NCI-H1694 treated with DMSO at 0.1 percent for 48 hours (cell line): ENCODE data around the gene CYBA.

ENCODE experiments used
- DNase-seq: peaks from one replicate; lab custom pipeline; 2025; lab: John Stamatoyannopoulos, UW

The CYBA gene

DNA sequence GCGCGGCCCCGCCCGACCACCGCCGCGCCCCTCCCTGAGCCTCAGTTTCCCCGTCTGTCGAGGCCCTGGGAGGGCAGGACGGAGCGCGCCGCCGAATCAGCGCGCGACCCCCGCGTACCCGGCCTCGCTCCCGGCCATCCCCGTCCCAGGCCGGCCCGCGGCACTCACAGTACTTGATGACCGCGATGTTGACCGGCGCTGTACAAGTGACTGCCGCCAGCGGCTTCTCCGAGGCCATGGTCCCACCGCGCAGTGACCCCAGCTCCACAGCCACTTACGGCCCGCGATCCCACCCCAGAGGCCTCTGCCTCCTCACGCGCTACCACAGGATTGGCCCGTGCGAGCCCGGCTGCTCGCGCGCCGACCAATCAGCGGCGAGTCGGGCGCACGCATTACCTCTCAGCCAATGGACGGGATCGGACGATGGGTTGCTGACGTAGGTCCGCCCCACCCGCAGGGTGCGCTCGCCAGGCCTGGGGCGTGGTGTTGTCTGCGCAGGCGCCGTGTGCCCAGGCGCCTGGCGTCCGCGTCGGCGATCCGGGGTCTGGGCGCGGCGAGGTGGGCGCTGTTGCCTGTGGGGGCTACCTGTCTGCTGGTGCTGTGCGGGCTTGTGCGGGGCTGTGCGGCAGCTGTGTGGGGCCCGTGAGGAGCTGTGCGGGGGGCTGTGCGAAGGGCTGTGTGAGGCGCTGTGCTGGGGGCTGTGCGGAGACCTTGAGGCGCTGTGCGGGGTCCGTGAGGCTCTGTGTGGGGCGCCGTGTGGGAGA lies 12.2 kb upstream of the CYBA start, which contains the start of gene MVD:
MVD (minus strand) TSS at position 249 of the 764 bp plus-strand sequence; CDS start at position 238, 11 bp downstream.
- DNase-seq: peak; percentile 90

DNA sequence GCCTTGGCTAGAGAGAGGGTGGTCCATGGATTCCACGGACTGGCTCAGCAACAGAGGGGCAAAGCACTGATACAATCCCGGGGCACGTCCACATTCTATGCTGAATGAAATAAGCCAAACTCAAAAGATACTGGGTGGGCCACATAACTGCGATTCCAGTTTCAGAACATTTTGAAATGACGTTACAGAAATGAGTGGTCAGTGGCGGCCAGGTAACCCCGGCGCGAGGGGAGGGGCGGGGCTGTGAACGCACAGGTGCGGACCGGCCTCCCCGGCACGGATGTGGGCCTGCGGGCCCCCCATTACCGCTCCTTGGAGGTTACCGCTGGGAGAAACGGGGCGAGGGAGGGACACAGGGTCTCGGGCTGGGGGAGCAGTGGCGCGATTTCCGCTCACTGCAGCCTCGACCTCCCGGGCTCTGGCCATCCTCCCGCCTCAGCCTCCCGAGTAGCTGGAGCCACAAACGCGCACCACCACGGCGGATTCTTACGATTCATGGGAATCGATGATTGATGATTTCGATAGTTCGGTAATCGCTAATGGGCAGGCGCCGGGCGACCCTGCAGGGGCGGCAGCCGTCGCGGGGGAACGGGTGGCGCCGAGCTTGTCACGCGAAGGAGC lies 11.5 kb upstream of the CYBA start:
- DNase-seq: no peak

DNA sequence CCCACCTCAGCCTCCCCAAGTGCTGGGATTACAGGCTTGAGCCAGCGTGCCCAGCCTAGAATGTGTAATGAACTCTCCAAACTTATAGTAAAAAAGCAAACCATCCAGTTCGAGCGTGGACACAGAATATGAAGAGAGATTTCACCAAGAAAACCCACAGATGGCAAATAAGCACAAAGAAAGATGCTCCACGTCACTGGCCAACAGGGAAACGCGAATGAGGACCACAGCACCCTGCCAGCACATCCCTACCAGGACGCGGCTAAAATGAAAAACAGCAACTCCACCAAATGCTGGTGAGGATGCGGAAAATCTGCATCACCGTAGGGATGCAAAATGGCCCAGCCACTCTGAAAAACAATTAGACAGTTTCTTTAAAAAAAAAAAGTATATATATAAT lies 10.6 kb upstream of the CYBA start:
- DNase-seq: no peak

DNA sequence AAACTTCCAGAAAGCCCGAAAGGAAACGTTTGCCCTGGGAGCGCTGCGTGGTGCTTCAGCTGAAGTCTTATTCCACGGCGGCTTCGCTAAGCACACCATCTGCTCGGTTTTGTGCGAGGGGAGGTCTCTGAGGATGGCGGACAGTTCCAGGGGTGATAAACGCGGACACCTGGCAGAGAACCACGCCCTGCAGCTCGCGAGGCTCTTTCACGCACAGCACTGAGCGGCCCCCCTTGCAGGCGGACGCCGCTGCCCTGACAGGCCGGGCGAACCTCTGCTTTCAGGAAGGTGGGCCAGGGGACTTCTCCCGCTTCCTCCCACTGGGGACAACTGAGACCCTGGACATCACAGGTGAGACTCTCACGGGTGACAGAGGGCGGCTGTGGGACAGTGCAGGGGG lies 8.3 kb upstream of the CYBA start:
- DNase-seq: no peak

DNA sequence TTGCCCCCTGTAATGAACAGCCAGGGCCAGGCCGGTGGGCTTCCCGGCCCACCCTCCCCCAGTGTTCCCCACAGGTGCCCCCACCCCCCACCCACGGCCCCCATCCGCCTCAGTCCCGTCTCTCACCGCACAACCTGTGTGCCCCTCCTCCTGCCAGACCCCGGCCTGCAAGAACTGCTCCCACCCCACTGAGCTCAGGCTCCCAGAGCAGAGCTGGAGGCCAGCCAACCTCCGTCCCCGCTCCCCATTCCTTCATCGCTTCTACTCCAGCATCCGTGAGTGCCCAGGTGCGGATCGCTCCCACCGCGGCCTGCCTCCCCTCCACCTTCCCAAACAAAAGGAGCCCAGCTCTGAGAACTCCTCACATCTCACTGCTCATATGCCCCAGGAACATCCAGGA lies 7.9 kb upstream of the CYBA start:
- DNase-seq: no peak

DNA sequence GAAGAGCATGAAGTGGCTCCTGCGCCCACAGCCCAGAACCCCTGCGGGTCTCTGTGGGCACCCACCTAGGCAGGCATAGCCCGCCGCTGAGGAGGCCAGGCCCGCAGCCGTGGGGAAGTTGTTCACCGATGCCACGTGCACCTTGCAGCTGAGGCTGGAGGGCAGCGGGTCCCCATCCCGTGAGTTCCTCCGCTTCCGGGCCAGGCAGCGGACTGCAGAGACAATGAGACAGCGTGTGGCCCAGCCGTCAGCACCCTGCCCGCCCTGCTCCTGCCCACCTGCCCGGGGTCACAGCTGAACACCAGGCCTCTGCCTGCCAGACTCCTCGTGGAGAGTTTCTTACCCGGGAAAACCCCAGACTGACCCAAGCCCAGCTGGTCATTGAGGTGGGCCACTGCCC lies 6.5 kb upstream of the CYBA start:
- DNase-seq: no peak

DNA sequence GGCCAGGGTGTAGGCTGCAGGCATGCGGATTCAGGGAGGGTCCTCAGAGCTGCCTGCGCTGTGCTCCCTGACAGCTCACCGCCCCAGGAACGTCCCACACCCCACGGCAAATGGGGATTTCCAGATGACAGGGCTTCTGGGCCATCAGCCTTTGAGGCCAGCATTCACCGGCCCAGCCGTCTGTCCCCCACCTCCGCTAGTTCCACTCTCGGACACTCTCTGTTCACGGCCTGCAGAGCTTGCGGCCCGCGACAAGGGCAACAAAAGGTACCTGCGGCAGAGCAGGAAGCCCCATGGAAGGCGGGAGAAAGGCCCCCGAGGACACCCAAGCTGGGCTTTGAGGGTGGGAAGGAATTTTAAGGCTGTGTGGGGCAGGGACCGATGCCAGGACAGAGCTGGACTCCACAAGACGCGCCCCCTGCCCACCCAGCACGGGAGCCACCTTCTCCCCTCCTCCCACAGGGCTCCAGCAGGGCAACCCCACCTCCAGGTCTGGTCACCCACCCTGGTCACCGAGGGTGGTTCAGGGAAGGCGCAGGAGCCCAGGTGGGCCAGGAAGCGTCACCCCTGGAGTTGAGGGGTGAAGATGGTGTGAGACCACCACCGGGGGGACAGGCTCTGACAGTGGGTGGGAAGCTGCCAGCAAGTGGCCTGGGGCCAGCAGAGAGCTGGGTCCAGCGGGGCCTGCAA lies 5.6 kb upstream of the CYBA start:
- DNase-seq: no peak

DNA sequence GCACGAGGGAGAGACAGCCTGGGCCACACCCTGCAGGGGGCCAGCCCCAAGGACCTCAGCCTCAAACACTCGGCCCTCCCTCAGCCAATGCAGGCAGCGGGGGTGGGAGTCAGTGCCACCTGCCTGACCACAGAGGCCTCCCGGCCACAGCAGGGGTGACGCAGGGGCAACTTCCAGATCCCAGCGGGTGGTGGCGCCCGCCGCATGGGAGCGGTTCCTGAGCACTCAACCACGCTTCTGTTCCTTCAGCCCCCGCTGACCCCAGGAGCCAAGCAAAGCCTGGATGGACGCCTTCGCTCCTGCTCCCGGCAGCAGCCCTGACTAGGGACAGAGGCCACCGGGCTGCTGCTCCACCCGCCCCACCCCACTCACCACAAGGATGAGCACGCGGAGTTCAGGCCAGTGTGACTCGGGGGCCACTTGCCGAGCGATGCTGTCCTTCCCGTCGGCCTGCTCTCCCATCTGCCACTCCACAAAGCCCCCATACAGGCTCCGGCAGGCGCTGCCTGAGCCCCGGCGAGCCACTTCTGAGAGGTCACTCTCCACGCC lies 5.0 kb upstream of the CYBA start:
- DNase-seq: no peak

DNA sequence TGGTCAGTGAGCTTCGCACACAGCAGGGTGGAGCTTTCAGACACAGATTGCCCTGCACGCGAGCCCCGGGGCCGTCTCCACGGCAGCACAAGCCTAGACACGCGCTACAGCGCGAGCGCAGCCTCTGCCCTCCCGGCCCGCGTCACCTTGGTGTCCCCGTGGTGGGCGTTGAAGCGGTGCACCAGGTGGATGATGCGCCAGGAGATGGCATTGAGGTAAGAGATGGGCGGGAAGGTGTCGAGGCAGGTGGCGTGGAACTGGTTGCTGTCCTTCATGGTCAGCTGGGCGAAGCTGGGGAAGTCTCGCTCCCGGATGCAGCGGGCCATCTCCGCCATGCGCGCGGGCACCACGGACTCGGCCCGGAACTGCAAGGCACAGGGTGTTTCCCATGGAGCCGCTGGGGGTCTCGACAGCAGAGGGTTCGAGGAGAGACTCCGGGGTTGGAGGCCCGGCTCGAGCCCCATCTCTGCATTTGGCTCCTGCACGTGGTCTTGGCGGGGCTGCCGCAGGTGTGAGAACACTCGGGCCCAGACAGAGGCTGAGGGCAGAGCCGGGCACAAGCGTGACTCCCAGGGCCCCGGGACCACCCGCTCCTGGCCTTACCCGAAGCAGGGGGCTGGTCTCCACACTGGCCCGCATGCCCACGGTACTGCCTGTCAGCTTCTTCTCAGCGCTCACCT lies 4.3 kb upstream of the CYBA start:
- DNase-seq: no peak

DNA sequence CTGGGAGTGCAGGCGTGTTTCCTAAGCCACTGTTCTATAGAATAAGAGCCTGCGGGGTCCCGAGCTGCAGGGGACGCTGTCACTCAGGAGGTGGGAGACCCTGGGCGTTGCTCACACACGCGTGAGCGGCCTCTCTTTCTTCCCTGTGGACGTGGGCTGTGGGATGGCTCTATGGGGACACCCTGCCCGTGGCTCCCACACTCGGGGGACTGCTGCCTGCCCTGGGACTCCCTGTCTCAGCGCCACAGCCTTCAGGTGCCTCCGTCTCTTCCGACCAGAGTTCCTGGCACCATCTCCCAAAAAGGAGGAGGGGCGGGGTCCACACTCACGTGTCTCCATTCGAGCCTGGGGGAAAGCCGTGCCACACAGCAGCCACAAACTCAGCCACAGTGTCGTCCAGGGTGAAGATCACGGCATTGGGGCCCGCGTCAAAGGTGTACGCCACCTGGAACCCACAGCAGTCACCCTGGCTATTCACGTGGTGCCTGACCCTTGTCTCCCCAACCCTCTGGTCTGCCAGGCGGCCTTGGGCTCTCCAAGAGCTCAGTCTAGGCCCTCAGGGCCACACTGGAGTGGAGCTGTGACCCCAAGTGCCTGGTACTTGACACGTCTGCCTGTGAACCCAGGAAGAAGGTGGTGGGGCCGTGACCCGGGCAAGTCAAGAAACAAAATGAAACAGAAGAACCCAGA lies 3.7 kb upstream of the CYBA start:
- no peak for DNase-seq

DNA sequence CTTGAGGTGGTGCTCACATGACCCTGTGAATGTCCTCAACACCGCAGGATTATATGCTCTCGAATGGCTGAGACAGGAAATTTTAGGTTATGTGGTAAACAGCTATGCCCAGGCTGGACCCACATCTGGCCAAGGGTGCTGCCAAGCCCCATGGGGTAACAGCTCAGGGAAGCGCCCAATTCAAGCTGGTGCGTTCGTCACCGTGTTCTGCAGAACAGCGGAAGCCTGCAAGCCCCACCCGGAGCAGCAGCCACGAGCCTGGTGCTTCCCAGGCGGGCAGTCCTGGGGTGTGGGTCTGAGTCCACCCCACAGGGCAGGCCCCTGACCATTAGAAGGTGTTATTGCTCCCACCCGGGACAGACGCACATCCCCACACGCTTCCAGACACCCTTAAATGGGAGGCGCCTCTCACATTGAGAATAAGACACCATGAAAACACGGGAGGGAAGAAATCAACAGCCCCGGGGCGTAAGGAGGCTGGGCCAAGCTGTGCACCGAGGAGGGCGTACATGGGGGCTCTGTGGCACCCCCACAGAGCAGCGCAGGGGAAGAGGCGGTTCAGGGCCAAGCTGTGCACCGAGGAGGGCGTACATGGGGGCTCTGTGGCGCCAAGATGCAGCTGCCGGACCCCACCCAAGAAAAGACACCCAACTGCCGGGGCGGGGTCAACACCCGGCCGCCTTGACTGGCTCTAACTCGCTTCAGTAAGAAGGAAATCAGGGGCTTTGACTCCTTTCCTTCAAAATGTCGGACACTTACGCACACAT lies 2.9 kb upstream of the CYBA start:
- DNase-seq: no peak

DNA sequence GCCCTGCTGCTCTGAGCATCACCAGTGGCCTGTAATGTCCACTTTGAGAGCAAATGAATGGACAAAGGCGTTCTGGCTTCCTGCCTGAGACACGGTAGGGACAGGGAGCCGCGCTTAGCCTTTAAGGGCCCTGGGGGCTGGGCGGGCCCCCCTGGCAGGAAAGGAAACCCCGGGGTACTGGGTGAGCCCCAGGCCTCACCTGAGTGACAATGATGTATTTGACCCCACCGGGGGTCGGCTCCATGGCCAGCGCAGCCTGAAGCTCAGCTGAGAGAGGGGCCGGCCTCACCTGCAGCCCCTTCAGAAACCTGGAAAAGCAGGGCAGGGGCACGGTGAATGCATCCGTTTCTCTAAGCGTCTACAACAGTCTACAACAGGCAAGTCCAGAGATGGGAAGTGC lies 2.2 kb upstream of the CYBA start:
- no peak for DNase-seq

DNA sequence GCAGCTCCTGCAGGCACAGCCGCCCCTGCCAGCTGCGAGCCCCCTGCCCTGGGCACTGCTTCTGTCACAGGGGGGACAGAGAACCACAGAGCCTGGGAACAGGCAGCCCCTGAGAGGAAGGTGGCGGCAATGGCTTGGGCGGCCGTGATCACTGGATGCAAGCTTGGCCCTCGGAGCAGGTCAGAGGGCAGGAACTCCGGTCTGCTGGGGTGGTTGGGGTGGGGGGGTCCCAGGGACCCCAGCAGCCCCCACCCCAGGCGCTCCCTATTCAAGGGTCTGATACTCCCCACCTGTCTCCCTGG lies 1.9 kb upstream of the CYBA start:
- DNase-seq: no peak

DNA sequence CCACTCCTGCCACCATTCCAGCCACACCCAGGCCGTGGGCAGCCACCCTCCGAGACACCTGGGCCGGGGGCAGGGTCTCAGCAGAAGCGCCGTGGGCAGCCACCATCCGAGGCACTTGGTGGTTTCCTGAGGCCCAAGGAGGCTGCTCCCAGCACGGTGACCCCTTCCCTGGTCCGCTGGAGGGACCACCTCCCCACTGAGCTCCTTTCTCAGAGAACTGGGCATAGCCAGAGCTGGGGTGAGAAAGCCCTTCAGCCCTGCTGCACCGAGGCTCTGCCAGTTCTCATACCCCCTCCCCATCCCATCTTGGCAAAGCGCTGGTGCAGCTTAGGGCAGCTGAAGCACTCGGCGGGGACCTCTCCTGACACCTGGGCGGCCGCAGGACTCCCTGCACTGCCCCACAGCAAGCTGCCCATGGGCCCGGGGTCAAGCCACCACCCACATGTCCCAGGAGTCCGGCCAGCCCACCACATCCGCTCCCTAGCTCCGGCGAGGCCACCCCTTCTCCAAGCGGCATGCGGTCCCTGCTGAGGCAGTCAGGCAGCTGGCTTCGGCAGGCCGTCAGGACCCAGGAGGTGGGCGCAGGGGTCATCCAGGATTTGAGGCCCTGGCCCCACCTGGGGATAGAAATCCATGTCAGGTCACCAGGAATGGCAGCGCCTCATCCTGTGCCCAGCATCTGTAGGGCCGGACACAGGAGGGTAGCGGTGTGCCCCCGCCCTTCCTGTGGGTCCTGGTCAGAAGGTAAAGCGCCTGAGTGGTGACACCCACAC lies 1.3 kb upstream of the CYBA start:
- DNase-seq: no peak

DNA sequence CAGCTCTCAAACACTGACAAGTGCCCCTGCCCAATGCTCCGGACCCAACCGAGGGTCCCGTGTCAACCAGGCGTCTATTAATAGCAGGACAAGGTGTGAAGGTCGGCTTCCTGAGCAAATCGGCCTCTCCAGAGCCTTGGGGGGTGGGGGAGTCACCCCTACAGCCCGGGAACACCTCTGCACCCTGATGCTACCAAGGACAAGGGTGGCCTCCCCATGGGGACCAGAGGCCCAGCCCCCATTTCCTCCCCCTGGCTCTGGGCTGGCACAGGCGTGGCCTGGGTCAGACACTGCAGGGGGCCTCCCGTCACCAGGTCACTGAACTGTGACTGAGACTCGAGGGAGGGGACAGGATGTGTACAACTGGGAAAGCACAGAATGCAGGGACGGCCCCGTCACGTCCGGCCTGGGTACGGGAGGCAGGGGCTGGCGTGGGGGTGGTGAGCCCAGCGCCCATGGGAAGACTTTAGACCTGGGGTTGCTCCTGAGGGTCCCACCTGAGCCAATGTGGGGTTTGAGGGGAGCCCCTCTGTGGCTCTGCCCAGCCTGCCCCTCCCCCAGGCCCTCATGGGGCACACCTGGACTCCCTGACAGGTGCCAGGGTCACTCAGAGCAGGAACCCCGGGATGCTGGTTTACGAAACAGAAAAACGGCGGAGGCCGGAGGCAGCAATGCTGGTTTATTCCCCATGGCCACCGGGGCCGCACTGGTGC lies 579 bp upstream of the CYBA start:
- no peak for DNase-seq

DNA sequence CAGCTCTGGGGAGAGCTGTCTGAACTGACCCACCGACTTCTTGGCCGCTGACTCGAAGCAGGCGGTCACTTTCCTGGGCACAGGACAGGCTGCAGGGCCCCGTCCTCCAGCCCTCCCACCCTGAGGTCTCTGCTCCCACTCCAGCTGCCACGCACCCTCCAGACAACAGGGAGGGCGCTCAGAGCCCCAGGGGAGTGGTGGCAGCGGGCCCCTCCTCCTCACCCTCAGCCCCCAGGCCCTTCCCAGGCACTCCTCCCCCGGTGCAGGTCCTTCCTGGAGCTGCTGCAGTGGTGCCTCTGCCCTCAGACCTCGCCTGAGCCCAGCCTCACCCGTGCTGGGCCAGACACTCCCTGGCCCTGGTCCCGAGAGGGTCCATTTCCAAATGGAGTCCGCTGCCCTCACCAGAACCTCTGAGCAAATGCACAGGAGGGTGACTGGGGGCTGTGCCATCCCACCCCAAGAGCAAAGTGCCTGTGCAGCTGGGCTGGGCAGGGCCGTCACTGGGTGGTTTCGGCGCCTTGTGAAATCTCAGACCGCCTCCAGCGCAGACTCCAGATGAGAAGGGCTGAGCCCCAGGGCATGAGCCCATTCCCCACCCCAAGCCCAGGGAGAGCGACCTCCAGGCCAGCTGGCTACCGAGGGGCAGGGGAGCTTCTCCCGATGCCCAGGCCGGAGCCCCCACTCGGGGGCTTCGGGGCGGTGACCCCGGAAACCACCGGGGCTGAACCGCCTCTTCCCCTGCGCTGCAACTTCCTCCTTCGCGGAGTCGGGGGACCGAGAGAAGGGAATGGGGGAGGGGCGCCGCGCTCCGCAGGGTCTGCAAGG lies 717 bp downstream of the CYBA start:
- no peak for DNase-seq

DNA sequence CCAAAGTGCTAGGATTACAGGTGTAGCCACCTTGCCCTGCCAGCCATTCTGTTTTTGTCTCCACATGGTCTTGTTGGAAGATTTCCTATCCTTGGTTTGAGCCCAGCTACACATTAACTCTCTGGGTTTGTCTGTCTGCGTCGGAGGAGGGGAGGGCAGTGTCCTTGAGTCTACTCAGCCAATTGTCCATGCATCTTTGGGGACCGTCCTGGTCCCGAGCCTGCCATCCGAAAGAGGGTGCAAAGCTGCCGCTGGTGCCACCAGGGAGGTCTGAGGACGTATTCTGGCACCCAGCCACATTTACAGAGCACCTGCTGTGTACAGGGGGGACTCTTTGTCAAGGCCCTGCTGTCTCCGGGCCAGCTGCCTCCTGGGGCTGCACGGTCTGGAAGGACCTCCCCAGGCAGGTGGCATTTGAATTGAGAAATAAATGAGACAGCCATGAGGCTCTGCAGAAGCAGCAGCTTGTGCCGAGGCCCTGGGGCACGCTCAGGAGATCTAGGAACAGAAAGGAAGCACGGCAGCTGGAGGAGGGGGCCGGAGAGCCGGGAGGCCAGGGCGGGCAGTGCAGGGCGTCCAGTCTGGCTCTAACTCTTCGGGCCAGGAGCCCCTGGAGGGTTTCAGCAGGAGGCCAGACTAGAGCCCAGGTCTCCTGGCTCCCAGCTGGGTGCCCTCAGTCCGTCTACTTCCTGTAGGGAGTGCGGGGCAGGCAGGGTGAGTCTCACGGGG lies 1.5 kb downstream of the CYBA start:
- no peak for DNase-seq
